Fibroblast of mammary gland (primary cell): ENCODE results near the gene CDHR2.
"Not testable (repeated sequence)": the region's sequence is repeated elsewhere in the genome, so short reads cannot be mapped to it uniquely, and the experiment has no call there.

ENCODE experiments used
- DNase-seq: peaks from one replicate; pipeline ENCODE4 v3.0.0-alpha.2; 2010; ENCODE audit warnings: low read depth
- H3K4me3 ChIP-seq: 2 replicates; pipeline ENCODE4 v1.5.1; 2011; ENCODE audit warnings: low read depth, mild to moderate bottlenecking, low read length, moderate library complexity; ENCODE audit not compliant: control insufficient read depth
- TF ChIP-seq, protein P1 (sequence below): conservative IDR thresholded peaks from 2 replicates; pipeline ENCODE4 v1.5.1; 2011; ENCODE audit warnings: low read depth, low read length, inconsistent platforms; ENCODE audit not compliant: control insufficient read depth, insufficient read depth

Gene CDHR2

DNA sequence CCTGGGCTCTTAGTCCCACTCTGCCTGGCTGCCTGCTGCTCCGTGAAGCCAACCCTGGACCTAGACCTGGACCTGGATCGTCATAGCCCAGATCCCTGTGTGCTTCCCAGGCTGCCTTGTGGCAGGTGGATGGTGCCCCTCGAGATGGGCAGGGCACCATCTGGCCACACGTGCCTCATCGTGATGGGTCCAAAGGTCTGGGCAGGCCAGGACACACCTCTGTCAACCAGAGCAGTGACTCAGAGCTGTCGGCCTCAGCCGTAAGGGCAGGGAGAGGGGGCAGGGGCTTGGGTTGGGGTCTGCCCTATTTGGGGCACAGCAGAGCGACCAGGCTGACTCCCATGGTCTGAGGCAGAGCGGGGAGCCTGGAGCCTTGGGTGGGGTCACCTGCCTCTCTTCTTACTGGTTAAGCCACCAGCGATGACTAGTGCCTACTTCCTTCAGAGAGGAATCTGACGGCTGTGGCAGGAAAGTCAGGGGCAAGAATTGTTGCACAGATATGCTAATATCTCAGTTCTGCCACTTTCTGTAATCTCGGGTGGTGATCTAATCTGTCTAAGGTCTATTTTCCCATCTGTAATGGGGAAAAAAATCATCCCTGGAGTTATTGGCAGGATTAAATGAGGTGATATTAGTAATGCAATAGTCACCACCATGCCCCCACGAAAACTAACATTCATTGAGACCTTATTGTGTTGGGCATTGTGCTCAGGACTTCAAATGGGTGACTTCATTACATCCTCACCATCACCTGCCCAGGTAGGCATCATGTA is 3.2 kb upstream of the CDHR2 start:
- TF ChIP-seq, protein P1, sequence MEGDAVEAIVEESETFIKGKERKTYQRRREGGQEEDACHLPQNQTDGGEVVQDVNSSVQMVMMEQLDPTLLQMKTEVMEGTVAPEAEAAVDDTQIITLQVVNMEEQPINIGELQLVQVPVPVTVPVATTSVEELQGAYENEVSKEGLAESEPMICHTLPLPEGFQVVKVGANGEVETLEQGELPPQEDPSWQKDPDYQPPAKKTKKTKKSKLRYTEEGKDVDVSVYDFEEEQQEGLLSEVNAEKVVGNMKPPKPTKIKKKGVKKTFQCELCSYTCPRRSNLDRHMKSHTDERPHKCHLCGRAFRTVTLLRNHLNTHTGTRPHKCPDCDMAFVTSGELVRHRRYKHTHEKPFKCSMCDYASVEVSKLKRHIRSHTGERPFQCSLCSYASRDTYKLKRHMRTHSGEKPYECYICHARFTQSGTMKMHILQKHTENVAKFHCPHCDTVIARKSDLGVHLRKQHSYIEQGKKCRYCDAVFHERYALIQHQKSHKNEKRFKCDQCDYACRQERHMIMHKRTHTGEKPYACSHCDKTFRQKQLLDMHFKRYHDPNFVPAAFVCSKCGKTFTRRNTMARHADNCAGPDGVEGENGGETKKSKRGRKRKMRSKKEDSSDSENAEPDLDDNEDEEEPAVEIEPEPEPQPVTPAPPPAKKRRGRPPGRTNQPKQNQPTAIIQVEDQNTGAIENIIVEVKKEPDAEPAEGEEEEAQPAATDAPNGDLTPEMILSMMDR, result no peak
- DNase-seq, result no peak

DNA sequence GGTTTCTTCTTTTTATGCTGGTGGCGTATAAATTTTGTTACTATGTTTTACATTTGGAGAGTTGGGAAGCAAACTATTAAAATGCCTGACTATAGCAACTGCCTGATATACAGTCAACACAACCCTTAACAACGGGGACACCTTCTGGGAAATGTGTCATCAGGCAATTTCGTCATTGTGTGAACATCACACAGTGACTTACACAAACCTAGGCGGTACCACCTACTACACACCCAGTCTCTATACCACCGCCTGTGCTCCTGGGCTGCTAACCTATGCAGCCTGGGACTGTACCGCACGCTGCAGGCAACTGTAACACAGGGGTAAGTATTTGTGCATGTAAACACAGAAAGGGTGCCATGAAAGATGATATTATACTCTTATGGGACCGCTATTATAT is 1.3 kb upstream of the CDHR2 start:
- TF ChIP-seq, protein P1, result no peak
- H3K4me3 ChIP-seq, result no peak overlapping the region
- DNase-seq, result peak; percentile 45

More for the DNA sequence above, 3.2 kb upstream of the CDHR2 start:
- no peak overlapping the region for H3K4me3 ChIP-seq

DNA sequence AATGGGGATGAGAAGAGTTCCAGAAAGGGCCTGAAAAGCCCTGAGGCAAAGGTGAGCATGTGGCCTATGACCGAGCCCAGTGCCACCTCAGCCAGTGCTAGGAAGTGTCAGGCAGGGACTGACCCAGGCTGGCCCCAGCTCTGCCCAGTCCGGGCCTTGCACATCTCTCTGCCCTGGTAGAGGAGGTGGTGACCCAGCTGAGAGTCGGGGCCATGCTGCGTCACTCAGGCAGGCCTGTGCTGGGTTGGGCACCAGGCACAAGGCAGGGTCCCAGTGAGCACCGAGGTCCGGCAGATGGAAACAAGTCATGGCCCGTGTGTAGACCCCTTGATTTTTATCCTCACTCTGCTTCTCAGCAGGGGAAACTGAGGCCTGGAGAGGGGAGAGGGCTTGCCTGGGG is 729 bp downstream of the CDHR2 start:
- no peak for DNase-seq
- no peak overlapping the region for H3K4me3 ChIP-seq
- TF ChIP-seq, protein P1, result no peak

DNA sequence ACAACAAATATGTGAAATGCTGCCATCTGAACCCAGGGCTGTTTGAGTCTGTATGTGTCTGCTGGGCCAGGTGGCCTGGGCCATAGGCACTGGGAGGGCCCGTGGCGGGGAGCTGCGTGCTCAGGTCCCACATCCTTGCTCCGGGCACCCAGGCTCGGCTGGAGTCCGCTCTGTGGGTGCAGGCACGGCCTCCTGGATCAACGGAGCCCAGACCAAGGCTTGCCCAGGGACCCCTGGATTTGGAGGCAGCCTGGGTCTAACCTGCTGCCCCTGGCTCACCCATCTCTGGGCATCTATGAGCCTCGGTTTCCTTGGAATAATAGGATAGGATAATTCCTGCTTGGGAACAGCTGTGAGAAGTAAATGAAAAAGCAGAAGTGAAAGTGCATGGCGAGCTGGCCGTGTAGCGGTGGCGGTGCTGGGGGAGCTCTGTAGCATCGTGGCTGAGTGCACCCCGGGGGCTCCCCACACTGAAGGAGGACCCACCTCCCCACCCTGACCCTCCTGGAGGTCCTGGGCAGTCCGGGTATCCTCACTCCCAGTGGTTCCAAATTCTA is 1.2 kb downstream of the CDHR2 start:
- H3K4me3 ChIP-seq, result no peak overlapping the region
- TF ChIP-seq, protein P1, result no peak

DNA sequence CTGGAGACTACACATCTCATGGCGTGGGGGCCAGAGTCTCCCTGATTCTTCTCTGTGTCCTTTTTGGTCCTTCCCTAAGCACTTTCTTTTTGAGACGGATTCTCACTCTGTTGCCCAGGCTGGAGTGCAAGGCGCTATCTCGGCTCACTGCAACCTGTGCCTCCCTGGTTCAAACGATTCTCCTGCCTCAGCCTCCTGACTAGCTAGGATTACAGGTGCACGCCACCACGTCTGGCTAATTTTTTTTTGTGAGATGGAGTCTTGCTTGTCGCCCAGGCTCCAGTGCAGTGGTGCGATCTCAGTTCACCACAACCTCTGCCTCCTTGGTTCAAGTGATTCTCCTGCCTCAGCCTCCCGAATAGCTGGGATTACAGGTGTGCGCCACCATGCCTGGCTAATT is 1.8 kb downstream of the CDHR2 start:
- H3K4me3 ChIP-seq, DNase-seq: not testable (repeated sequence)

More for the DNA sequence above, 1.2 kb downstream of the CDHR2 start:
- DNase-seq, result no peak

DNA sequence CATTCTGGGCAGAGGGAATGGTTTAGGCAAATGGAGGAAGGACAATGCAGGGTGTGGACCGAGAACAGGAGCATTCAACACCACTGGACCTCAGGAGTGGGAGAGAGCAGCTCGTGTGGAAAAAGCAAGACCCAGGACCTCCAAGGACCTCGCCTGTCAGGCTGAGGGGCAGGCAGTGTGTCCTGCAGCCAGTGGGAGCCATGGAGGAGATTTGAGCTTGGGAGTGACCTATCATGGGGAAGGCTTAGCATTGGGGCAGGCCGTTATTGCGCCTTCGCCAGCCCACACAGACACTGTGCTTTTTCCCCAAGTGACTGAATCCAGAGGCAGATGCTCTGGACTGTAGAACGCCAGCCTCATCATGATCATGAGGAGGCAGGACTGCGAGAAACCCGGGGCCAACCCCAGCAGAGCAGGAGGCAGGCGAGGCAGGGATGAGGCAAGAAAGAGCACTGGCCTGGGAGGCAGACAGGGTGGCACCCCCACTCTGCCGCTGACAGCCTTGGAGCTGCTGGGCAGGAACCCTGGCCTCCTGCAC is 3.3 kb downstream of the CDHR2 start:
- no peak for DNase-seq
- TF ChIP-seq, protein P1, result no peak
- H3K4me3 ChIP-seq, result no peak overlapping the region
